B cell (primary cell): ENCODE data around the gene ACOX2. TPM values are rescaled to one million over a fixed set of nuclear protein-coding genes. Genes with fewer than 3 reads are reported as not detected.

Experiments
- ATAC-seq: fragments of 200-7000 bp; cut with Tn5 transposase; one replicate; pipeline ENCODE4 v1.10.0; 2021; ENCODE audit warnings: low read depth, mild to moderate bottlenecking, moderate number of reproducible peaks, moderate library complexity
- CTCF ChIA-PET: fragments of 350-600 bp; sonication (Branson Sonifier 250); formaldehyde crosslinking; loops from one replicate; lab custom pipeline; 2021; ENCODE audit warnings: antibody characterized with exemption, inconsistent platforms; lab: Charles Lee
- POLR2A ChIA-PET: fragments of 350-600 bp; sonication (Branson Sonifier 250); formaldehyde crosslinking; loops from one replicate; lab custom pipeline; 2021; ENCODE audit warnings: antibody characterized with exemption; lab: Charles Lee
- DNase-seq: peaks from one replicate; pipeline ENCODE4 v3.0.0; 2013
- H2AFZ ChIP-seq: 2 replicates; pipeline ENCODE4 v1.6.1; 2012; ENCODE audit warnings: mild to moderate bottlenecking, low read depth, low read length; ENCODE audit not compliant: insufficient read depth, poor library complexity, severe bottlenecking
- H3K27ac ChIP-seq, 2 donors: 1 replicate in 1 of 2; 2 replicates in 1 of 2; pipeline ENCODE4 v1.5.1; 2012 to 2013; ENCODE audit warnings: low read length in 2 of 2, mild to moderate bottlenecking in 2 of 2, moderate library complexity in 1 of 2
- H3K27me3 ChIP-seq, 4 experiments: fragments of 200-600 bp in 1 of 4; sonication (generic) in 1 of 4; replicated peaks in 1 of 4; 1 replicate in 2 of 4; 2 replicates in 2 of 4; pipeline versions ENCODE4 v1.6.1 to v1.7.0; 2013 to 2016; ENCODE audit warnings: low read length in 3 of 4, mild to moderate bottlenecking in 2 of 4, mixed read lengths in 1 of 4, moderate library complexity in 1 of 4; ENCODE audit not compliant: insufficient read depth in 4 of 4, control insufficient read depth in 3 of 4; ENCODE audit errors: control extremely low read depth in 1 of 4
- H3K36me3 ChIP-seq, 2 experiments: replicated peaks in 1 of 2; 1 replicate in 1 of 2; 2 replicates in 1 of 2; pipeline versions ENCODE4 v1.6.1 to v1.7.1; 2013; ENCODE audit warnings: low read length in 1 of 2; ENCODE audit not compliant: insufficient read depth in 2 of 2, control insufficient read depth in 1 of 2; ENCODE audit errors: control extremely low read depth in 1 of 2, extremely low read depth in 1 of 2
- H3K4me1 ChIP-seq, 2 donors: fragments of 200-600 bp in 1 of 2; sonication (generic) in 1 of 2; 1 replicate in 1 of 2; 2 replicates in 1 of 2; pipeline versions ENCODE4 v1.5.1 to v1.6.1; 2013 to 2017; ENCODE audit warnings: low read length in 2 of 2; ENCODE audit not compliant: control insufficient read depth in 2 of 2, insufficient read depth in 2 of 2
- H3K4me2 ChIP-seq: replicated peaks from 2 replicates; pipeline ENCODE3; 2012; ENCODE audit warnings: mild to moderate bottlenecking, low read depth, low read length; ENCODE audit not compliant: poor library complexity, severe bottlenecking
- H3K4me3 ChIP-seq, 5 experiments: fragments of 200-600 bp in 1 of 5; sonication (generic) in 1 of 5; 1 replicate in 3 of 5; 2 replicates in 2 of 5; pipeline versions ENCODE4 v1.5.1 to v1.7.0; 2011 to 2016; ENCODE audit warnings: low read length in 4 of 5, mild to moderate bottlenecking in 4 of 5, low read depth in 2 of 5, control low read depth in 1 of 5, moderate library complexity in 1 of 5; ENCODE audit not compliant: insufficient read depth in 1 of 5; ENCODE audit errors: control extremely low read depth in 1 of 5, extremely low read depth in 1 of 5
- H3K79me2 ChIP-seq: fragments of 200-600 bp; sonication (generic); one replicate; pipeline ENCODE4 v1.6.0; 2016; ENCODE audit warnings: low read length; ENCODE audit not compliant: control insufficient read depth, insufficient read depth
- H3K9ac ChIP-seq: fragments of 200-600 bp; sonication (generic); 2 replicates; pipeline ENCODE4 v1.6.1; 2017; ENCODE audit warnings: mild to moderate bottlenecking, low read length, moderate library complexity
- H3K9me3 ChIP-seq, 3 donors: one replicate each; pipeline versions ENCODE4 v1.6.1 to v1.7.1; 2013; ENCODE audit warnings: low read length in 2 of 3; ENCODE audit not compliant: control insufficient read depth in 2 of 3, insufficient read depth in 1 of 3; ENCODE audit errors: control extremely low read depth in 1 of 3
- H4K20me1 ChIP-seq: 2 replicates; pipeline ENCODE4 v1.6.0; 2012; ENCODE audit warnings: mild to moderate bottlenecking, low read length; ENCODE audit not compliant: insufficient read depth, control insufficient read depth, poor library complexity, severe bottlenecking
- H3K27ac Mint-ChIP-seq: one replicate; pipeline ENCODE4 v1.8.0; 2021; ENCODE audit warnings: mixed read lengths
- H3K27me3 Mint-ChIP-seq: one replicate; pipeline ENCODE4 v1.8.0; 2021; ENCODE audit warnings: mixed read lengths
- H3K4me1 Mint-ChIP-seq: one replicate; pipeline ENCODE4 v1.8.0; 2021; ENCODE audit warnings: mixed read lengths
- H3K4me3 Mint-ChIP-seq: one replicate; pipeline ENCODE4 v1.8.0; 2021; ENCODE audit warnings: mixed read lengths
- H3K9me3 Mint-ChIP-seq: one replicate; pipeline ENCODE4 v1.8.0; 2022; ENCODE audit warnings: mixed read lengths; ENCODE audit not compliant: insufficient read depth
- CTCF ChIP-seq: fragments of 200-600 bp; IDR thresholded peaks from one replicate; pipeline ENCODE4 v1.8.0; 2022; ENCODE audit warnings: antibody characterized with exemption, mild to moderate bottlenecking
- EZH2 ChIP-seq: IDR thresholded peaks from 2 replicates; pipeline ENCODE4 v1.6.1; 2012; ENCODE audit warnings: borderline replicate concordance, low read depth, mild to moderate bottlenecking, moderate library complexity, low read length; ENCODE audit not compliant: insufficient read depth, poor library complexity, severe bottlenecking
- WGBS: methylation state at CpG from one replicate; pipeline ENCODE4 v1.1.5; 2013; ENCODE audit warnings: missing lambda C conversion rate; ENCODE audit not compliant: insufficient coverage; 5-methylcytosine and 5-hydroxymethylcytosine counted together
- intact Hi-C: fragments of 100-400 bp; cut with micrococcal nuclease; formaldehyde crosslinking; loops from one replicate; pipeline ENCODE4 v1.10.0; 2022
- polyA plus RNA-seq: library from polyadenylated mRNA; depleted of rRNA; stranded (reverse); fragments of >200 nt; gene quantifications from 2 replicates; pipeline ENCODE4 v1.2.3, GENCODE V29; 2012
- total RNA-seq, 2 donors: library from RNA; stranded (reverse); fragments of 120-200 nt in 1 of 2; gene quantifications; 1 replicate in 1 of 2; 2 replicates in 1 of 2; pipeline versions ENCODE4 v1.2.3 to v1.2.4, GENCODE V29; 2013 to 2022

Gene ACOX2
- total and polyA plus RNA-seq, 2 donors (not counting 1 experiment from before 2014, with no cell fraction given): not detected

GRCh38 chr3:58514405-58514804, 22.6 kb downstream of the ACOX2 start:
- Mint-ChIP-seq H3K4me3 (no peak overlapping the region), H3K4me1 (no peaks in the 10 kb centered on the region), H3K27ac (no peak overlapping the region), H3K9me3 (no peaks in the 10 kb centered on the region), H3K27me3 (no peaks in the 10 kb centered on the region)
- WGBS: 100% methylated on average over 1 of the region's 3 CpGs
- Histone ChIP-seq H3K9ac (no peak overlapping the region), H3K36me3 (no peaks in the 10 kb centered on the region), H4K20me1 (no peaks in the 10 kb centered on the region), H3K27ac (no peak overlapping the region), H3K9me3 (no peaks in the 10 kb centered on the region), H3K4me2 (no peak overlapping the region), H3K4me1 (no peaks in the 10 kb centered on the region), H3K4me3 (no peak overlapping the region), H3K27me3 (no peaks in the 10 kb centered on the region), H2AFZ (no peak overlapping the region), H3K79me2 (no peaks in the 10 kb centered on the region)
- intact Hi-C loops: no loop called here
- TF ChIP-seq CTCF: no peak
- no peak for TF ChIP-seq EZH2
- ChIA-PET POLR2A (no interaction called here), CTCF (no interaction called here)
- ATAC-seq (no peak), DNase-seq (no peak)

GRCh38 chr3:58508437-58508836, 28.6 kb downstream of the ACOX2 start:
- WGBS: 64% methylated on average over 3 of the region's 6 CpGs
- no peaks in the 10 kb centered on the region for H3K27me3 ChIP-seq
- H3K4me1 ChIP-seq: no peaks in the 10 kb centered on the region
- Mint-ChIP-seq H3K4me1 (no peaks in the 10 kb centered on the region), H3K4me3 (no peak overlapping the region), H3K9me3 (no peaks in the 10 kb centered on the region), H3K27me3 (no peaks in the 10 kb centered on the region), H3K27ac (no peak overlapping the region)
- CTCF ChIA-PET: no interaction called here
- no peak overlapping the region for H2AFZ ChIP-seq
- intact Hi-C loops: no loop called here
- no peak for DNase-seq
- H3K79me2 ChIP-seq: peaks cover 11% of the 10 kb centered on the region
- no peak overlapping the region for H3K4me2 ChIP-seq
- H4K20me1 ChIP-seq: no peaks in the 10 kb centered on the region
- POLR2A ChIA-PET: no interaction called here
- H3K9ac ChIP-seq: no peak overlapping the region
- no peak overlapping the region for H3K27ac ChIP-seq
- no peaks in the 10 kb centered on the region for H3K36me3 ChIP-seq
- no peak for ATAC-seq
- H3K4me3 ChIP-seq: no peak overlapping the region
- no peaks in the 10 kb centered on the region for H3K9me3 ChIP-seq
- TF ChIP-seq EZH2 (no peak), CTCF (no peak)
